GM12875 (cell line): ENCODE measurements around the gene SLC9A9.

ENCODE experiments used
- H3K4me3 ChIP-seq: one replicate; pipeline ENCODE4 v1.5.1; 2011; ENCODE audit warnings: low read depth, low read length, control low read depth
- TF ChIP-seq, protein P1 (sequence below): IDR thresholded peaks from 2 replicates; pipeline ENCODE4 v1.5.1; 2011; ENCODE audit warnings: low read depth, mild to moderate bottlenecking, control low read depth, inconsistent platforms, low read length, moderate library complexity, borderline replicate concordance; ENCODE audit not compliant: insufficient read depth

Gene SLC9A9

DNA sequence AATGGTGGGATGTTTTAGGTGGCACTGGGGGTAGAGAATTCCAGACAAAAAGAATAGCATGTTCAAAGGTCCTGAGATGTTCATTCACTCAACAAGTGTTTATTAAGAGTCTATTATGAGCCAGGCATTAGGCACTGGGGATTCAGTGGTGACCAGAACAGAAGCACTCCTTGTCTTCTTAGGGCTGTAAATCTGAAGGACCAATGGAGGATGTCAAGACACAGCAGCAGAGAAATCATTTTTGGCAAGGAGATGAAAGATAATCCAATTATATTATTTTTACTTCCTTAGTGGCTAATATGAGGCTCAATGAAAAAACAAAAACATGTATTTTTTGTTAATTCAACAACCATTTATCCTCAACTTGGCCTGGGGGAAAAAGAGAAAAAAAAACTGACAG, 218.5 kb downstream of the SLC9A9 start:
- TF ChIP-seq, protein P1, sequence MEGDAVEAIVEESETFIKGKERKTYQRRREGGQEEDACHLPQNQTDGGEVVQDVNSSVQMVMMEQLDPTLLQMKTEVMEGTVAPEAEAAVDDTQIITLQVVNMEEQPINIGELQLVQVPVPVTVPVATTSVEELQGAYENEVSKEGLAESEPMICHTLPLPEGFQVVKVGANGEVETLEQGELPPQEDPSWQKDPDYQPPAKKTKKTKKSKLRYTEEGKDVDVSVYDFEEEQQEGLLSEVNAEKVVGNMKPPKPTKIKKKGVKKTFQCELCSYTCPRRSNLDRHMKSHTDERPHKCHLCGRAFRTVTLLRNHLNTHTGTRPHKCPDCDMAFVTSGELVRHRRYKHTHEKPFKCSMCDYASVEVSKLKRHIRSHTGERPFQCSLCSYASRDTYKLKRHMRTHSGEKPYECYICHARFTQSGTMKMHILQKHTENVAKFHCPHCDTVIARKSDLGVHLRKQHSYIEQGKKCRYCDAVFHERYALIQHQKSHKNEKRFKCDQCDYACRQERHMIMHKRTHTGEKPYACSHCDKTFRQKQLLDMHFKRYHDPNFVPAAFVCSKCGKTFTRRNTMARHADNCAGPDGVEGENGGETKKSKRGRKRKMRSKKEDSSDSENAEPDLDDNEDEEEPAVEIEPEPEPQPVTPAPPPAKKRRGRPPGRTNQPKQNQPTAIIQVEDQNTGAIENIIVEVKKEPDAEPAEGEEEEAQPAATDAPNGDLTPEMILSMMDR: no peak
- H3K4me3 ChIP-seq: no peak overlapping the region

DNA sequence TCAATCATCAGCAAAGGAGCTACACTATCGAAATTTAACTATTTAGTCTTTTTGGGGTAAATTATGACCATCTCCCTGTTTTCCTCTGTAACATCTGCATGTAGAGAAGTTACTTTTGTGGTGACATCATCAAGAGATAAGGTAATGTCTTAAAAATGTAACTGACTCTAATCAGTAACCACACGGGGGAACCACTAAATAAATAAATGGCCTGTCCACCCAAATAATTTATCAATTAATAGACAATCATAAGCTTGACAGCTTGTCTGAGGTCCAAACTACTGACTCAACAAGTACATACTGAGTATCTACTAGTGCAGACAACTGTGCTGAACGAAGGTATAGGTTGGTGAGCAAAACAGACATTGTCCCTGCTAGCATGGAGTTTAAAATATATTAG, 219.3 kb downstream of the SLC9A9 start:
- H3K4me3 ChIP-seq: no peak overlapping the region
- TF ChIP-seq, protein P1: no peak

- TF ChIP-seq, protein P1: no peak
- no peak overlapping the region for H3K4me3 ChIP-seq
Measured at GRCh38 chr3:143627336-143627735, 220.9 kb downstream of the SLC9A9 start.

DNA sequence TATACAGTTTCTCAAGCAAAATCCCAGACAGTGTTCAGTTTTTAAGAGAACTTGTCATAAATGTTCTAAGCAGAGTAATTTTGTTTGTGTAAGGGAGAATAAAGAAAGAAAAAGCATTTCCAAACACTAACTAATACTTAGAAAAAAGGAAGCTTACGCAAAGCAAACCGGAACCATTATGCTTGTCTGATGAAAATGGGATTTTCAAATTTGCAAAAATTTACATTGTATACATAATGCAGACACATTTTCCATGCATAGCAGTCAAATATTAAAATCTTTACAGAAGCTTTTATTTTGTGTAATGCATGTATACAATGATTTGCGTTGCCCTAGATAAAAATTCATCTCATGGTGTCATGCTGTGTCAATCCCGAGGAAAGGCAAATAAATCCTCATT, 229.0 kb downstream of the SLC9A9 start:
- no peak overlapping the region for H3K4me3 ChIP-seq
- TF ChIP-seq, protein P1: no peak

DNA sequence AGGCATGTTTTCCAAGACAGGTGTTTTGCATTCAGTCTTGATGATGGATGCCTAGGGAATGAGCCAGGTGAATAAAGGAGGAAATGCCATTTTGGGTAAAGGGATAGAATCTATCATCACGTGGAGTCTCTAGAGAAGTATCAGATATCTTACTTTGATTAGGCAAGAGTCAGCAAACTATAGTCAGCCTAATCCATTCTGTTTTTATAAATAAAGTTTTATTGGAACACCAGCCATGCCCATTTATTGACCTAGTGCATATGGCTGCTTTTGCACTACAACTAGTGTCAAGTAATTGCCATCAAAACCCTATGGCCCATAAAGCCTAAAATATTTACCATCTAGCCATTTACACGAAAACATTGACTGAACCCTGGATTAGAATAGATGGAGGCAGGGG, 231.2 kb downstream of the SLC9A9 start:
- TF ChIP-seq, protein P1: no peak
- no peak overlapping the region for H3K4me3 ChIP-seq

DNA sequence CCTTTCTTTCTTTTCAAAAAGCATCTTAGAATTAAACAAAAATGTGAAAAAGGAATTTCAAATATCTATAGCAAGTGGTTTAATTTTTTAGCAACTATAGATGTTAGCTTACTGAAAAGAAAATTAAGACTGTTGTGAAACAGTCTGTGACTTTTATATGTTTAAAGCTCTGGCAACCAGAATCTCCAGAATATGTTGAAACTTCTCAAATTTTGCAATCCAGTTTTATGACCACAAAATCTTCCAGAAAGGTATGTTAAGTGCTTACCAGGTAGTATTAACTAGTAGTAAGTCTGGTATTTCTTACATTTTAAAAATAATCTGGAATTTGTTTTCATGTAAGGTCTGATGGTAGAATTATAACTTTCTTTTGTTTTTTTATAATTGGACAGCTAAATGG, 235.0 kb downstream of the SLC9A9 start:
- TF ChIP-seq, protein P1: no peak
- H3K4me3 ChIP-seq: no peak overlapping the region

GRCh38 chr3:143612541-143612940, 235.7 kb downstream of the SLC9A9 start:
- TF ChIP-seq, protein P1: no peak
- no peak overlapping the region for H3K4me3 ChIP-seq
